GM12878 (cell line): Measurements from ENCODE around the gene MKNK1. TPM values are rescaled to one million over a fixed set of nuclear protein-coding genes. Genes with fewer than 3 reads are reported as not detected.
A peak's percentile ranks its signal among the peaks of the same experiment; 100 is the strongest.

Experiments
- ATAC-seq: fragments of 200-7000 bp; cut with Tn5 transposase; 3 replicates; pipeline ENCODE4 v1.9.1; 2020; ENCODE audit warnings: mild to moderate bottlenecking, moderate library complexity
- BruUV-seq: library from RNA; stranded (reverse); fragments of 400-500 nt; replicated peaks from 2 replicates; lab custom pipeline; 2021; lab: Mats Ljungman, UMichigan
- CTCF ChIA-PET: fragments of 300-600 bp; sonication (Branson Sonifier 250); formaldehyde crosslinking; extraction: SDS; loops from one replicate; lab custom pipeline; 2021; ENCODE audit warnings: inconsistent platforms; lab: Yijun Ruan, JAX
- POLR2A ChIA-PET: fragments of 350-600 bp; formaldehyde crosslinking; extraction: SDS; loops from one replicate; lab custom pipeline; 2021; ENCODE audit warnings: inconsistent platforms; lab: Charles Lee
- RAD21 ChIA-PET: fragments of 300-600 bp; sonication (Branson Sonifier 250); formaldehyde crosslinking; loops from one replicate; lab custom pipeline; 2023; ENCODE audit warnings: antibody characterized with exemption; ENCODE audit not compliant: unreplicated experiment; lab: Charles Lee
- SMC1A ChIA-PET: fragments of 300-600 bp; sonication (Branson Sonifier 250); formaldehyde crosslinking; loops from one replicate; lab custom pipeline; 2023; ENCODE audit not compliant: unreplicated experiment, uncharacterized antibody; lab: Charles Lee
- DNase-seq: peaks from one replicate; pipeline ENCODE4 v3.0.0-alpha.2; 2011; ENCODE audit warnings: low read depth, low spot score
- FAIRE-seq: peaks from 3 replicates; lab custom pipeline; 2011; peaks lifted over from hg19 to GRCh38; lab: Jason Lieb, UNC
- H2AFZ ChIP-seq: 2 replicates; pipeline ENCODE4 v1.6.0; 2011; ENCODE audit warnings: low read depth, low read length, control low read depth; ENCODE audit not compliant: control insufficient read depth
- H3K27ac ChIP-seq: 2 replicates; pipeline ENCODE4 v1.5.1; 2011; ENCODE audit warnings: control low read depth; ENCODE audit not compliant: control insufficient read depth, insufficient read depth
- H3K27me3 ChIP-seq, 2 experiments: replicated peaks in 1 of 2; 2 replicates each; pipeline versions ENCODE4 v1.6.0 to v1.6.1; 2011; ENCODE audit warnings: low read length in 1 of 2; ENCODE audit not compliant: control insufficient read depth in 2 of 2, insufficient read depth in 2 of 2
- H3K36me3 ChIP-seq, 2 experiments: 2 replicates each; pipeline ENCODE4 v1.5.1; 2011; ENCODE audit warnings: low read length in 1 of 2; ENCODE audit not compliant: control insufficient read depth in 2 of 2, insufficient read depth in 2 of 2
- H3K4me1 ChIP-seq: 2 replicates; pipeline ENCODE4 v1.6.1; 2011; ENCODE audit warnings: mild to moderate bottlenecking, low read length, moderate library complexity, mixed read lengths; ENCODE audit not compliant: control insufficient read depth, insufficient read depth
- H3K4me2 ChIP-seq: 2 replicates; pipeline ENCODE4 v1.6.0; 2011; ENCODE audit warnings: control low read depth; ENCODE audit not compliant: control insufficient read depth, insufficient read depth
- H3K4me3 ChIP-seq: fragments of 200-600 bp; sonication (generic); 2 replicates; pipeline ENCODE4 v1.5.1; 2016
- H3K79me2 ChIP-seq: 2 replicates; pipeline ENCODE4 v1.6.0; 2011; ENCODE audit warnings: low read length; ENCODE audit not compliant: control insufficient read depth, insufficient read depth
- H3K9ac ChIP-seq: 2 replicates; pipeline ENCODE4 v1.8.0; 2011; ENCODE audit warnings: low read length, control low read depth, mixed read lengths; ENCODE audit not compliant: control insufficient read depth, insufficient read depth
- H3K9me3 ChIP-seq: replicated peaks from 3 replicates; pipeline ENCODE4 v1.5.1; 2011; ENCODE audit warnings: mild to moderate bottlenecking, low read length; ENCODE audit not compliant: control insufficient read depth, insufficient read depth
- H4K20me1 ChIP-seq: 2 replicates; pipeline ENCODE4 v1.6.0; 2011; ENCODE audit not compliant: control insufficient read depth, insufficient read depth
- CBFB ChIP-seq: IDR thresholded peaks from 2 replicates; pipeline ENCODE4 v1.6.1; 2016; ENCODE audit warnings: antibody characterized with exemption, low read depth
- CREM ChIP-seq: IDR thresholded peaks from 2 replicates; pipeline ENCODE4 v1.6.1; 2014; ENCODE audit warnings: antibody characterized with exemption, low read depth
- E2F8 ChIP-seq: fragments of 450-650 bp; IDR thresholded peaks from 2 replicates; pipeline ENCODE4 v1.6.1; 2018; ENCODE audit warnings: mild to moderate bottlenecking, low read depth, moderate library complexity; ENCODE audit not compliant: partially characterized antibody
- EP300 ChIP-seq, 2 experiments: fragments of 150-350 bp in 1 of 2; IDR thresholded peaks; 2 replicates each; pipeline ENCODE4 v1.6.1; 2011 to 2012; ENCODE audit warnings: low read depth in 2 of 2, low read length in 2 of 2, borderline replicate concordance in 1 of 2, improper control_type of control experiment in 1 of 2, inconsistent platforms in 1 of 2; ENCODE audit not compliant: control insufficient read depth in 1 of 2
- FOS ChIP-seq: IDR thresholded peaks from 3 replicates; pipeline ENCODE4 v1.6.1; 2011; ENCODE audit warnings: borderline replicate concordance; ENCODE audit not compliant: insufficient read length; ENCODE audit errors: extremely low read depth
- FOXM1 ChIP-seq: IDR thresholded peaks from 2 replicates; pipeline ENCODE4 v1.6.1; 2012; ENCODE audit warnings: low read depth, mild to moderate bottlenecking, inconsistent platforms, low read length, moderate library complexity
- IKZF2 ChIP-seq, 2 experiments: fragments of 450-650 bp; IDR thresholded peaks; 2 replicates each; pipeline ENCODE4 v1.6.1; 2017; ENCODE audit warnings: mild to moderate bottlenecking in 2 of 2, moderate library complexity in 2 of 2
- PBX3 ChIP-seq: IDR thresholded peaks from 2 replicates; pipeline ENCODE4 v1.6.1; 2011; ENCODE audit warnings: mild to moderate bottlenecking, low read depth, low read length, moderate library complexity; ENCODE audit not compliant: insufficient replicate concordance
- REST ChIP-seq: IDR thresholded peaks from 2 replicates; pipeline ENCODE4 v1.6.1; 2012; ENCODE audit warnings: mild to moderate bottlenecking, low read depth, low read length
- ZZZ3 ChIP-seq: IDR thresholded peaks from 2 replicates; pipeline ENCODE4 v1.6.1; 2011; ENCODE audit warnings: low read depth; ENCODE audit not compliant: control insufficient read depth, insufficient read length
- WGBS: methylation state at CpG from one replicate; pipeline ENCODE4 v1.1.6; 2016; ENCODE audit warnings: low lambda C conversion rate; ENCODE audit not compliant: insufficient replicate concordance, insufficient coverage; ENCODE audit errors: missing lambda C conversion rate; 5-methylcytosine and 5-hydroxymethylcytosine counted together
- in situ Hi-C: fragments of 300-500 bp; cut with MboI; formaldehyde crosslinking; loops from 9 replicates; pipeline ENCODE4 v1.14.3; 2018; ENCODE audit warnings: mixed read lengths
- intact Hi-C: fragments of 100-400 bp; cut with micrococcal nuclease; formaldehyde crosslinking; loops from one replicate; pipeline ENCODE4 v1.14.2; 2022; ENCODE audit not compliant: unreplicated experiment
- polyA plus RNA-seq, 11 experiments: library from polyadenylated mRNA; depleted of rRNA in 4 of 11; unstranded in 6 of 11; stranded (reverse) in 5 of 11; fragments of >200 nt; fragmentation: Nextera tagmentation in 4 of 11; fragmentation: Illumina TruSeq in 1 of 11; extraction: Ambion mirVana in 4 of 11; extraction: Trizol in 1 of 11; gene quantifications; 1 replicate in 1 of 11; 2 replicates in 10 of 11; pipeline versions ENCODE4 v1.2.1 to v1.2.3, GENCODE V29; 2011 to 2016; ENCODE audit warnings: inconsistent platforms in 2 of 11, missing spikeins in 2 of 11, low read depth in 1 of 11
- total RNA-seq, 4 experiments: library from RNA; depleted of rRNA in 3 of 4; stranded (reverse); fragments of >200 nt in 3 of 4; fragmentation: Illumina TruSeq in 1 of 4; extraction: Trizol in 1 of 4; gene quantifications; 2 replicates each; pipeline versions ENCODE4 v1.2.1 to v1.2.3, GENCODE V29; 2013 to 2021

The MKNK1 gene
- total and polyA plus RNA-seq, 10 of the 15 experiments (the other 5 are each of a cell fraction or from before 2014, with no cell fraction given) = 13.7 to 29.9 (median 26.5) TPM

GRCh38 chr1:46601257-46602007 is 2.6 kb downstream of the MKNK1 start:
- Histone ChIP-seq H4K20me1 (no peaks in the 10 kb centered on the region), H3K4me3 (no peak overlapping the region), H3K9ac (no peak overlapping the region), H3K36me3 (no peaks in the 10 kb centered on the region), H3K79me2 (peaks cover 2% of the 10 kb centered on the region; the same call in 1 of the 2 replicates), H3K4me2 (no peak overlapping the region), H3K27me3 (no peaks in the 10 kb centered on the region), H3K27ac (no peak overlapping the region), H2AFZ (no peak overlapping the region), H3K9me3 (no peaks in the 10 kb centered on the region), H3K4me1 (0 out of 2 replicates have a peak, but pooled peaks cover 3% of the 10 kb centered on the region)
- no peak for ATAC-seq
- POLR2A ChIA-PET = interaction anchor here (0.5 to 9.1 kb wide), 2 partner anchors 15 to 1367 kb away, joined by 3 to 124 read pairs; partner anchors contain the start of gene MOB3C
- in situ Hi-C loops (no loop called here), intact Hi-C loops (loop anchor here (5.0 kb wide), 1 partner anchor 66 kb away; the partner anchor contains the start of gene ATPAF1)
- CTCF ChIA-PET = interaction anchor here (1.6 kb wide), 1 partner anchor 15 kb away, joined by 4 read pairs; the partner anchor contains the start of gene MOB3C
- WGBS = 97% methylated on average over 3 of the region's 3 CpGs
- DNase-seq = no peak
- no peak for FAIRE-seq
- RAD21 ChIA-PET = no interaction called here
- TSS peak; percentile 21 for BruUV-seq
- SMC1A ChIA-PET = interaction anchor here (1.1 to 1.7 kb wide), 2 partner anchors 22 to 35 kb away, joined by 3 to 6 read pairs; no protein-coding TSS in a partner anchor
- no peak for TF ChIP-seq FOXM1
- no peak for TF ChIP-seq CREM
- no peak for TF ChIP-seq EP300 (IDR thresholded peaks at IDR 0.05; ENCODE audit: borderline replicate concordance in 1 of 2, control insufficient read depth in 1 of 2, low read depth in 2 of 2, low read length in 2 of 2)
- no peak for TF ChIP-seq IKZF2 (IDR thresholded peaks at IDR 0.05)
- TF ChIP-seq CBFB = no peak
- no peak for TF ChIP-seq ZZZ3
- TF ChIP-seq E2F8 = no peak
- no peak for TF ChIP-seq FOS
- no peak for TF ChIP-seq REST
- no peak for TF ChIP-seq PBX3
